ENCODE measurements around the gene SOCS4.

DNA sequence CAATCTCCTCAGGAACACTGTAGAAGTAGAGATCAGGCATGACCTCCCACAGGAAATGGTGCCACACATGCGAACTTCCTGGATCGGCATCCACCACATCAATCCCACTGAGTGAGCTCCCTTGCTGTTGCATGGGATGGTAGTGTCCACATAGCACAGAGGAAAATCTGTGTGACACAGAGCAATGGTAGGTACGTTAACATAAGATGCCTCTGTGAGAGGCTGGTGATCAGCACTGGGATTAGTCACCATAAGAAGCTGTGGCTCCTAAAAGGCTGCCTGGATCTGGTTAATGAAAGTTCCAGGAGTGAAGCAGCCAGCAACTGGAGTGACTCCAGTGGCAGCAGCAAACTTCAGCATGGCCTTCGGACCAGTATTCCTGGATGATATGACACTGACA lies 22.0 kb upstream of the SOCS4 start:
- TF ChIP-seq CTCF (IDR thresholded peaks at IDR 0.05 in 8 of 11, conservative IDR thresholded peaks at IDR 0.05 in 3 of 11) (no peak), POLR2AphosphoS5 (IDR thresholded peaks at IDR 0.05) (no peak)
